K562 (cell line): ENCODE data around the gene PRDM15. TPM values are rescaled to one million over a fixed set of nuclear protein-coding genes. Genes with fewer than 3 reads are reported as not detected.

ENCODE experiments used
- ATAC-seq: fragments of 200-7000 bp; cut with Tn5 transposase; 3 replicates; pipeline ENCODE4 v1.9.1; 2020; ENCODE audit warnings: moderate library complexity
- BruUV-seq: library from RNA; stranded (reverse); fragments of 400-500 nt; replicated peaks from 2 replicates; lab custom pipeline; 2021; lab: Mats Ljungman, UMichigan
- CTCF ChIA-PET: fragments of 300-600 bp; formaldehyde crosslinking; extraction: SDS; loops from one replicate; lab custom pipeline; 2021; ENCODE audit warnings: low intra/inter-chr PET ratio; lab: Yijun Ruan, JAX
- POLR2A ChIA-PET: fragments of 300-600, 350-650 bp; sonication (Branson Sonifier 250); formaldehyde crosslinking; extraction: SDS; loops from one replicate; lab custom pipeline; 2021; ENCODE audit warnings: antibody characterized with exemption, inconsistent platforms; lab: Yijun Ruan, JAX
- DNase-seq, 4 experiments: peaks; one replicate each; pipeline versions ENCODE4 v3.0.0 to v3.0.0-alpha.2; 2011 to 2018; ENCODE audit warnings: low spot score in 3 of 4, mixed read lengths in 3 of 4; ENCODE audit errors: extremely low read depth in 1 of 4
- FAIRE-seq: peaks from 2 replicates; lab custom pipeline; 2011; peaks lifted over from hg19 to GRCh38; lab: Jason Lieb, UNC
- H2AFZ ChIP-seq: 2 replicates; pipeline ENCODE4 v1.6.0; 2011; ENCODE audit warnings: low read depth, low read length, control low read depth, inconsistent platforms
- H3K27ac ChIP-seq: fragments of 200-600 bp; 3 replicates; pipeline ENCODE4 v1.8.0; 2011; ENCODE audit warnings: low read depth, mild to moderate bottlenecking, control low read depth, inconsistent platforms, low read length, moderate library complexity, mixed read lengths; ENCODE audit errors: extremely low read depth
- H3K27me3 ChIP-seq, 2 experiments: fragments of 300-600 bp in 1 of 2; 2 replicates in 1 of 2; 3 replicates in 1 of 2; pipeline versions ENCODE4 v1.6.0 to v1.8.0; 2011; ENCODE audit warnings: inconsistent platforms in 2 of 2, low read length in 2 of 2, mild to moderate bottlenecking in 1 of 2, mixed read lengths in 1 of 2, moderate library complexity in 1 of 2; ENCODE audit not compliant: control insufficient read depth in 2 of 2, insufficient read depth in 2 of 2
- H3K36me3 ChIP-seq: fragments of 300-600 bp; 3 replicates; pipeline ENCODE4 v1.8.0; 2011; ENCODE audit warnings: mild to moderate bottlenecking, low read length, inconsistent platforms; ENCODE audit not compliant: control insufficient read depth, insufficient read depth
- H3K4me1 ChIP-seq, 2 experiments: fragments of 200-600 bp in 1 of 2; replicated peaks in 1 of 2; 2 replicates in 1 of 2; 3 replicates in 1 of 2; pipeline versions ENCODE4 v1.5.1 to v1.8.0; 2011; ENCODE audit warnings: inconsistent platforms in 2 of 2, low read length in 2 of 2, mild to moderate bottlenecking in 1 of 2, mixed read lengths in 1 of 2, moderate library complexity in 1 of 2; ENCODE audit not compliant: control insufficient read depth in 2 of 2, insufficient read depth in 2 of 2
- H3K4me2 ChIP-seq: 2 replicates; pipeline ENCODE4 v1.6.1; 2011; ENCODE audit warnings: low read length, control low read depth, inconsistent platforms, mixed read lengths; ENCODE audit not compliant: insufficient read depth
- H3K4me3 ChIP-seq: fragments of 200-600 bp; sonication (generic), shearing (Covaris generic); 2 replicates; pipeline ENCODE4 v1.5.1; 2016; ENCODE audit warnings: control low read depth, inconsistent platforms
- H3K79me2 ChIP-seq: fragments of 200-600 bp; 3 replicates; pipeline ENCODE4 v1.8.0; 2011; ENCODE audit warnings: low read length, inconsistent platforms; ENCODE audit not compliant: control insufficient read depth, insufficient read depth
- H3K9ac ChIP-seq, 2 experiments: 2 replicates each; pipeline versions ENCODE4 v1.6.0 to v1.6.1; 2011; ENCODE audit warnings: low read depth in 2 of 2, low read length in 2 of 2, control low read depth in 1 of 2, inconsistent platforms in 1 of 2, mild to moderate bottlenecking in 1 of 2, mixed read lengths in 1 of 2; ENCODE audit not compliant: insufficient read depth in 1 of 2
- H3K9me1 ChIP-seq: one replicate; pipeline ENCODE4 v1.6.0; 2011; ENCODE audit warnings: inconsistent platforms, mild to moderate bottlenecking, low read length, moderate library complexity; ENCODE audit not compliant: control insufficient read depth, insufficient read depth
- H3K9me3 ChIP-seq: replicated peaks from 2 replicates; pipeline ENCODE4 v1.5.1; 2011; ENCODE audit warnings: low read depth, low read length, inconsistent platforms; ENCODE audit not compliant: control insufficient read depth, insufficient read depth
- H4K20me1 ChIP-seq: replicated peaks from 2 replicates; pipeline ENCODE4 v1.6.1; 2011; ENCODE audit warnings: low read length, inconsistent platforms, mixed read lengths; ENCODE audit not compliant: control insufficient read depth, insufficient read depth
- CBX2 ChIP-seq: fragments of 200-600 bp; sonication (generic); IDR thresholded peaks from one replicate; pipeline ENCODE4 v1.6.1; 2012; ENCODE audit warnings: mild to moderate bottlenecking, low read length, inconsistent platforms; ENCODE audit not compliant: insufficient read depth, poor library complexity, severe bottlenecking
- DACH1 ChIP-seq: fragments of 450-650 bp; IDR thresholded peaks from 2 replicates; pipeline ENCODE4 v1.6.1; 2018; ENCODE audit not compliant: partially characterized antibody
- ELF4 ChIP-seq: fragments of 450-650 bp; formaldehyde crosslinking; IDR thresholded peaks from 2 replicates; pipeline ENCODE4 v1.4.0; 2022; ENCODE audit warnings: missing genetic modification characterization
- MTF1 ChIP-seq: fragments of 250-450 bp; sonication (Bioruptor Pico); IDR thresholded peaks from 2 replicates; pipeline ENCODE4 v1.9.0; 2021; ENCODE audit warnings: moderate library complexity, mild to moderate bottlenecking, inconsistent platforms, borderline replicate concordance
- PHF20 ChIP-seq: fragments of 450-650 bp; IDR thresholded peaks from 2 replicates; pipeline ENCODE4 v1.6.1; 2018; ENCODE audit not compliant: partially characterized antibody
- PRPF4 ChIP-seq: fragments of 200-400 bp; formaldehyde crosslinking; IDR thresholded peaks from one replicate; pipeline ENCODE4 v1.6.1; 2017; ENCODE audit warnings: low read length, low read depth, mild to moderate bottlenecking; ENCODE audit not compliant: insufficient read depth, poor library complexity, severe bottlenecking
- SPI1 ChIP-seq: IDR thresholded peaks from 2 replicates; pipeline ENCODE4 v1.6.1; 2011; ENCODE audit warnings: low read depth, low read length, control low read depth, borderline replicate concordance
- TSC22D4 ChIP-seq: fragments of 450-650 bp; IDR thresholded peaks from 2 replicates; pipeline ENCODE4 v1.6.1; 2016; ENCODE audit warnings: missing genetic modification characterization, missing biosample characterization, control low read depth
- ZBTB5 ChIP-seq: fragments of 450-650 bp; IDR thresholded peaks from 2 replicates; pipeline ENCODE4 v1.6.1; 2017; ENCODE audit warnings: antibody characterized with exemption
- ZNF134 ChIP-seq: fragments of 250-450 bp; sonication (Bioruptor Pico); conservative IDR thresholded peaks from 2 replicates; pipeline ENCODE4 v1.4.0; 2020
- ZNF511 ChIP-seq: sonication (generic); formaldehyde crosslinking; IDR thresholded peaks from 2 replicates; pipeline ENCODE4 v1.8.0; 2022; ENCODE audit warnings: mild to moderate bottlenecking, missing genetic modification reagents
- WGBS: fragments of 100-300 bp; shearing (Covaris generic); methylation state at CpG from one replicate; pipeline ENCODE4 v1.1.6; 2016; ENCODE audit warnings: low coverage, mixed read lengths; ENCODE audit not compliant: insufficient coverage; ENCODE audit errors: missing lambda C conversion rate; 5-methylcytosine and 5-hydroxymethylcytosine counted together
- in situ Hi-C: fragments of 300-500 bp; cut with MboI; formaldehyde crosslinking; loops from 4 replicates; pipeline ENCODE4 v1.15.0; 2018; ENCODE audit warnings: inconsistent platforms, mixed read lengths
- intact Hi-C: fragments of 100-400 bp; cut with micrococcal nuclease; formaldehyde crosslinking; loops from 2 replicates; pipeline ENCODE4 v1.14.2; 2022
- polyA plus RNA-seq, 8 experiments: library from polyadenylated mRNA; depleted of rRNA in 4 of 8; stranded (reverse) in 5 of 8; unstranded in 3 of 8; fragments of >200 nt; fragmentation: Nextera tagmentation in 2 of 8; fragmentation: Illumina TruSeq in 1 of 8; extraction: Ambion mirVana in 2 of 8; extraction: Trizol in 1 of 8; gene quantifications; 2 replicates each; pipeline versions ENCODE4 v1.2.1 to v1.2.3, GENCODE V29; 2011 to 2014; ENCODE audit warnings: inconsistent platforms in 1 of 8, missing spikeins in 1 of 8
- total RNA-seq, 7 experiments: library from RNA; depleted of rRNA in 6 of 7; stranded (reverse); fragments of >200 nt in 6 of 7; fragmentation: Illumina TruSeq in 2 of 7; extraction: Trizol in 2 of 7; gene quantifications; 2 replicates each; pipeline versions ENCODE4 v1.2.1 to v1.2.3, GENCODE V29; 2011 to 2021; ENCODE audit warnings: low replicate concordance in 1 of 7
- TF ChIP-seq, protein P1 (sequence below): fragments of 450-650 bp; formaldehyde crosslinking; IDR thresholded peaks from 2 replicates; pipeline ENCODE4 v1.4.0; 2022; ENCODE audit warnings: missing genetic modification characterization

Gene PRDM15
- total and polyA plus RNA-seq, 9 of the 15 experiments (the other 6 are each of a cell fraction or from before 2014, with no cell fraction given) = 0.93 to 9.2 (median 6.2) TPM

DNA sequence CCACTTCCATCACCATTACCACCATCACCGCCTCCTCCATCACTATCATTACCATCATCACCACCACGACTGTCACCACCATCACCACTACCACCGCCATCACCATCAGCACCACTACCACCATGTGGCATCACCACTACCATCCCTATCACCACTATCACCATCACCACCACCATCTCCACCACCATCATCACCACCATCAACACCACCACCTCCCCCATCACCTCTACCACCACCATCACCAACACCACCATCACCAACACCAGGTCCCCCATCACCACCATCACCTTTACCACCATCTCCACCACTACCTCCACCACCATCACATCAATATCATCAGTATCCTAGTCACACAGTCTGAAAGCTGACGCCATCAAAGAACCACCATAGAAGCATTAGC, 72.4 kb downstream of the PRDM15 start:
- in situ Hi-C loops (no loop called here), intact Hi-C loops (no loop called here)
- no peak for FAIRE-seq
- BruUV-seq = no TSS peak
- Histone ChIP-seq H3K27me3 (no peaks in the 10 kb centered on the region), H3K9me3 (no peaks in the 10 kb centered on the region), H3K9me1 (peaks cover 4% of the 10 kb centered on the region), H2AFZ (no peak overlapping the region), H3K79me2 (no peaks in the 10 kb centered on the region), H3K9ac (no peak overlapping the region), H3K4me2 (no peak overlapping the region), H3K27ac (no peak overlapping the region), H4K20me1 (no peaks in the 10 kb centered on the region), H3K36me3 (peaks cover 41% of the 10 kb centered on the region; the same call in 2 of the 3 replicates), H3K4me3 (no peak overlapping the region), H3K4me1 (peaks cover 0 to 5% of the 10 kb centered on the region in 2 experiments; a peak in 1 of 5 replicates)
- TF ChIP-seq ELF4 (0 out of 2 replicates have a peak, but pooled peaks have one; percentile 17), TSC22D4 (tag) (0 out of 2 replicates have a peak, but pooled peaks have one; percentile 48), ZNF134 (CRISPR knock-in tag) (no peak)
- POLR2A ChIA-PET = no interaction called here
- DNase-seq = no peak
- no peak for ATAC-seq
- 80% methylated on average over 4 of the region's 4 CpGs for WGBS
- CTCF ChIA-PET = no interaction called here

- POLR2A ChIA-PET = no interaction called here
- FAIRE-seq (no peak), DNase-seq (no peak), ATAC-seq (no peak)
- intact Hi-C loops = no loop called here
- 78% methylated on average over 4 of the region's 4 CpGs for WGBS
- peaks cover 0 to 5% of the 10 kb centered on the region in 2 experiments; a peak in 1 of 5 replicates for H3K4me1 ChIP-seq
- no peaks in the 10 kb centered on the region for H4K20me1 ChIP-seq
- no peaks in the 10 kb centered on the region for H3K27me3 ChIP-seq
- H3K4me3 ChIP-seq = no peak overlapping the region
- TF ChIP-seq, protein P1, sequence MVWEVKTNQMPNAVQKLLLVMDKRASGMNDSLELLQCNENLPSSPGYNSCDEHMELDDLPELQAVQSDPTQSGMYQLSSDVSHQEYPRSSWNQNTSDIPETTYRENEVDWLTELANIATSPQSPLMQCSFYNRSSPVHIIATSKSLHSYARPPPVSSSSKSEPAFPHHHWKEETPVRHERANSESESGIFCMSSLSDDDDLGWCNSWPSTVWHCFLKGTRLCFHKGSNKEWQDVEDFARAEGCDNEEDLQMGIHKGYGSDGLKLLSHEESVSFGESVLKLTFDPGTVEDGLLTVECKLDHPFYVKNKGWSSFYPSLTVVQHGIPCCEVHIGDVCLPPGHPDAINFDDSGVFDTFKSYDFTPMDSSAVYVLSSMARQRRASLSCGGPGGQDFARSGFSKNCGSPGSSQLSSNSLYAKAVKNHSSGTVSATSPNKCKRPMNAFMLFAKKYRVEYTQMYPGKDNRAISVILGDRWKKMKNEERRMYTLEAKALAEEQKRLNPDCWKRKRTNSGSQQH = peak; percentile 56; the same call in 1 of the 2 replicates
- TF ChIP-seq PRPF4 (no peak), DACH1 (peak; percentile 18), CBX2 (no peak), PHF20 (no peak), ZBTB5 (no peak), SPI1 (no peak), ZNF511 (CRISPR knock-in tag) (no peak), MTF1 (CRISPR knock-in tag) (no peak)
- no peak overlapping the region for H3K4me2 ChIP-seq
- H3K9me3 ChIP-seq = no peaks in the 10 kb centered on the region
- CTCF ChIA-PET = no interaction called here
- H3K36me3 ChIP-seq = peaks cover 47% of the 10 kb centered on the region; the same call in 2 of the 3 replicates
- H3K9ac ChIP-seq = no peak overlapping the region
- in situ Hi-C loops = no loop called here
- H3K79me2 ChIP-seq = no peaks in the 10 kb centered on the region
- H3K9me1 ChIP-seq = peaks cover 4% of the 10 kb centered on the region
- H2AFZ ChIP-seq = no peak overlapping the region
- BruUV-seq = no TSS peak
- no peak overlapping the region for H3K27ac ChIP-seq
These were observed 73.5 kb downstream of the PRDM15 start for GRCh38 chr21:41805643-41806042.
